ENCODE results near the gene ABCG2. TPM values are rescaled to one million over a fixed set of nuclear protein-coding genes. Genes with fewer than 3 reads are reported as not detected.
"Not testable (repeated sequence)": the region's sequence is repeated elsewhere in the genome, so short reads cannot be mapped to it uniquely, and the experiment has no call there.

The ABCG2 gene
- total RNA-seq, 4 donors from 2014 or later: 1.1 to 5.0 (median 2.6) TPM

DNA sequence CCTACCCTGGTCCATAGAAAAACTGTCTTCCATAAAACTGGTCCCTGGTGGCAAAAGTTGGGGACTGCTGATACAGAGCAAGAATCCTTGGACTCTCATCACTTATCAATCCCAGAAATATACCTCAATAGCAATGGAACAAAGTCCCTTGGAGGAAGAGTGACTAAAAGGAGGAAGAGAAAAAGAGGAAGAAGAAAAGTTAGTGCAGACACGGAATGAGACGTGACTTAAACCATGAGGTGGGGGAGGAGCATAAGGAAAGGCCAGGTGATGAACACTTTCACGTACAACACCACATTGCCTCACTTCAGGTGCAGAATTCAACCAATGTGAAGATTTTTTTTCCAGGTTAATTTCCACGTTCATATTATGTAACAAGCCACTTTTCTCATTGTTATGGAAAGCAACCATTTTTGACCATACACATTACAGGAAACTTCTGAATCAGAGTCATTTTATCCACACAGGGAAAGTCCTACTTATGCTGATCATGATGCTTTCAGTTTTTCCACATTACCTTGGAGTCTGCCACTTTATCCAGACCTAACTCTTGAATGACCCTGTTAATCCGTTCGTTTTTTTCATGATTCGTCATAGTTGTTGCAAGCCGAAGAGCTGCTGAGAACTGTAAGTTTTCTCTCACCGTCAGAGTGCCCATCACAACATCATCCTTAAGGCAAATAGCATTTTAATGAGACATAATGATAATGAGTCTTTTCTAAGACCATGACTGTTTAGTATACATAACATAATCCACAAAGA, 27.7 kb downstream of the ABCG2 start:
- TF ChIP-seq POLR2A (IDR thresholded peaks at IDR 0.05) (no peak), EP300 (IDR thresholded peaks at IDR 0.05) (no peak), POLR2AphosphoS5 (IDR thresholded peaks at IDR 0.05) (no peak), CTCF (IDR thresholded peaks at IDR 0.05) (no peak)
- no peaks in the 10 kb centered on the region for H3K4me1 ChIP-seq
- H3K36me3 ChIP-seq: no peaks in the 10 kb centered on the region
- 64 to 71% methylated on average over 6 to 9 of the region's 9 CpGs for WGBS, 2 donors (ENCODE audit: low coverage in 1 of 2)
- no peak overlapping the region for H3K27ac ChIP-seq
- no peaks in the 10 kb centered on the region for H3K27me3 ChIP-seq
- H3K4me3 ChIP-seq: no peak overlapping the region
- no peak for ATAC-seq
- no peaks in the 10 kb centered on the region for H3K9me3 ChIP-seq

DNA sequence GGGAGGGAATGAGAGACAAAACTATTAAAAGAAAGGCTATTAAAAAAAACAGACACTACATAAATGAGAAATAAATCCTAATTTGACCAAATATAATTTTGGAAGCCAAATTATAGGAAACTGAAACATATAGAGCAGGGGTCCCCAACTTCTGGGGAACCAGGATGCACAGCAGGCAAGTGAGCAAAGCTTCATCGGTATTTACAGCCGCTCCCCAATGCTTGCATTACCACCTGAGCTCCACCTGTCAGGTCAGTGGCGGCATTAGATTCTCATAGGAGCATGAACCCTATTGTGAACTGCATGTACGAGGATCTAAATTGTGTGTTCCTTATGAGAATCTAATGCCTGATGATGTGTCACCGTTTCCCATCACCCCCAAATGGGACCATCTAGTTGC, 28.4 kb downstream of the ABCG2 start:
- no peak overlapping the region for H3K27ac ChIP-seq
- 91 to 98% methylated on average over 4 to 5 of the region's 5 CpGs for WGBS, 2 donors (ENCODE audit: low coverage in 1 of 2)
- no peak for ATAC-seq
- no peaks in the 10 kb centered on the region for H3K36me3 ChIP-seq
- no peaks in the 10 kb centered on the region for H3K27me3 ChIP-seq
- H3K4me3 ChIP-seq: no peak overlapping the region
- no peaks in the 10 kb centered on the region for H3K4me1 ChIP-seq
- no peaks in the 10 kb centered on the region for H3K9me3 ChIP-seq
- TF ChIP-seq POLR2AphosphoS5 (IDR thresholded peaks at IDR 0.05) (no peak), CTCF (IDR thresholded peaks at IDR 0.05) (no peak), POLR2A (IDR thresholded peaks at IDR 0.05) (no peak), EP300 (IDR thresholded peaks at IDR 0.05) (no peak)

DNA sequence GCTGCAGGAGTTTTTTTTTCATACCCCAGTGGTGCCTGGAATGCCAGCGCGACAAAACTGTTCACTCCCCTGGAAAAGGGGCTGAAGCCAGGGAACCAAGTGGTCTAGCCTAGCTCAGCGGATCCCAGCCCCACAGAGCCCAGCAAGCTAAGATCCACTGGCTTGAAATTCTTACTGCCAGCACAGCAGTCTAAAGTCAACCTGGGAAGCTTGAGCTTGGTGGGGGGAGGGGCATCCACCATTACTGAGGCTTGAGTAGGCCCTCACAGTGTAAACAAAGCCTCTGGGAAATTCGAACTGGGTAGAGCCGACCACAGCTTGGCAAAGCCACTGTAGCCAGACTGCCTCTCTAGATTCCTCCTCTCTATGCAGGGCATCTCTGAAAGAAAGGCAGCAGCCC, 36.2 kb downstream of the ABCG2 start:
- ATAC-seq, H3K36me3 ChIP-seq, H3K4me3 ChIP-seq, H3K27me3 ChIP-seq, H3K4me1 ChIP-seq, H3K27ac ChIP-seq: not testable (repeated sequence)
- WGBS, 2 donors (ENCODE audit: low coverage in 1 of 2): 100% methylated on average over 1 to 2 of the region's 5 CpGs
- H3K9me3 ChIP-seq: peaks cover 0 to 17% (median 0%) of the 10 kb centered on the region in 3 donors

DNA sequence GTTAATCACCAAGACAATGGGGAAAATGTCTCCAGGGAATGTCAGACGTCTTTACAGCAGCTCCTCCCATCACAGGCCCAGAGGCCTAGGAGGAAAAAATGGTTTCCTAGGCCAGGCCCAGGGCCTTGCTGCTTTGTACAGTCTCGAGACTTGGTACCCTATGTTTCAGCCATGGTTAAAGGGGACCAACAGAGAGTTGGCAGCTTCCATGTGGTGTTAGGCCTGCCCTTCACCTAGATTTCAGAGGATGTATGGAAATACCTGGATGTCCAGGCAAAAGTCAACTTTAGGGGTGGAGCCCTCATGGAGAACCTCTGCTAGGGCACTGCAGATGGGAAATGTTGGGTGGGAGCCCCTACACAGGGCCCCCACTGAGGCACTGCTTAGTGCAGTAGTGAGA, 38.5 kb downstream of the ABCG2 start:
- 67 to 90% methylated on average over 1 of the region's 2 CpGs for WGBS, 2 donors (ENCODE audit: low coverage in 1 of 2)
- Histone ChIP-seq H3K27ac (no peak overlapping the region), H3K9me3 (peaks cover 0 to 17% (median 0%) of the 10 kb centered on the region in 3 donors), H3K27me3 (no peaks in the 10 kb centered on the region), H3K4me3 (no peak overlapping the region), H3K4me1 (no peaks in the 10 kb centered on the region), H3K36me3 (peaks cover 0 to 5% of the 10 kb centered on the region in 2 donors)
- TF ChIP-seq POLR2AphosphoS5 (IDR thresholded peaks at IDR 0.05): no peak
- TF ChIP-seq CTCF (IDR thresholded peaks at IDR 0.05): no peak
- no peak for TF ChIP-seq POLR2A (IDR thresholded peaks at IDR 0.05)
- TF ChIP-seq EP300 (IDR thresholded peaks at IDR 0.05): no peak
- no peak for ATAC-seq

- 82 to 100% methylated on average over 1 to 5 of the region's 5 CpGs for WGBS, 2 donors (ENCODE audit: low coverage in 1 of 2)
- Histone ChIP-seq H3K27ac (no peak overlapping the region), H3K27me3 (no peaks in the 10 kb centered on the region), H3K36me3 (peaks cover 0 to 4% of the 10 kb centered on the region in 2 donors), H3K4me1 (no peaks in the 10 kb centered on the region), H3K4me3 (no peak overlapping the region), H3K9me3 (peaks cover 0 to 15% (median 0%) of the 10 kb centered on the region in 3 donors)
- ATAC-seq: no peak
- TF ChIP-seq POLR2A (IDR thresholded peaks at IDR 0.05): no peak
- TF ChIP-seq POLR2AphosphoS5 (IDR thresholded peaks at IDR 0.05): no peak
- TF ChIP-seq CTCF (IDR thresholded peaks at IDR 0.05): no peak
- no peak for TF ChIP-seq EP300 (IDR thresholded peaks at IDR 0.05)
Measured at GRCh38 chr4:88115587-88115986, 42.9 kb downstream of the ABCG2 start.
